Myometrial cell (primary cell): ENCODE results near the gene IFNA17. TPM values are rescaled to one million over a fixed set of nuclear protein-coding genes. Genes with fewer than 3 reads are reported as not detected.

ENCODE experiments used
- total RNA-seq: library from RNA; depleted of rRNA; stranded (reverse); fragments of >200 nt; gene quantifications from 2 replicates; pipeline ENCODE4 v1.2.3, GENCODE V29; 2015

IFNA17 gene
- total RNA-seq = not detected in 2 replicates

GRCh38 chr9:21228122-21228521 is at the start of gene IFNA17:
TSS of gene IFNA17 (minus strand) at chr9:21228222. CDS start at chr9:21228173, 49 bp downstream.

GRCh38 chr9:21239911-21240310 is 11.9 kb upstream of the IFNA17 start, which contains the start of gene IFNA14:
TSS of gene IFNA14 (minus strand) at chr9:21240005. CDS start at chr9:21239935, 70 bp downstream.

GRCh38 chr9:21217211-21217610 is 10.8 kb downstream of the IFNA17 start, which contains the start of gene IFNA16:
TSS of gene IFNA16 (minus strand) at chr9:21217311. CDS start at chr9:21217305, 6 bp downstream.

GRCh38 chr9:21207043-21207442 is 21.0 kb downstream of the IFNA17 start, which contains the start of gene IFNA10:
TSS of gene IFNA10 (minus strand) at chr9:21207143. CDS start at chr9:21207097, 46 bp downstream.

GRCh38 chr9:21202105-21202504 is 25.9 kb downstream of the IFNA17 start, which contains the start of gene IFNA7:
TSS of gene IFNA7 (minus strand) at chr9:21202205. CDS start at chr9:21202165, 40 bp downstream.

GRCh38 chr9:21187487-21187886 is 40.5 kb downstream of the IFNA17 start, which contains the start of gene IFNA4:
TSS of gene IFNA4 (minus strand) at chr9:21187587. CDS start at chr9:21187531, 56 bp downstream.

Other genes with a start within 250 kb of the IFNA17 start
- gene HACD4, start 196.6 kb downstream of the IFNA17 start, total RNA-seq = 9.0 and 13.0 TPM in 2 replicates
- not detected in 2 replicates for gene IFNB1, start 150.3 kb downstream of the IFNA17 start, total RNA-seq
- not detected in 2 replicates for gene IFNW1, start 86.4 kb downstream of the IFNA17 start, total RNA-seq
- not detected in 2 replicates for gene IFNA21, start 61.6 kb downstream of the IFNA17 start, total RNA-seq
- gene IFNA4, start 40.6 kb downstream of the IFNA17 start, total RNA-seq = not detected in 2 replicates
- gene IFNA7, start 26.0 kb downstream of the IFNA17 start, total RNA-seq = not detected in 2 replicates
- gene IFNA10, start 21.1 kb downstream of the IFNA17 start, total RNA-seq = not detected in 2 replicates
- gene IFNA16, start 10.9 kb downstream of the IFNA17 start, total RNA-seq = not detected in 2 replicates
- gene IFNA14, start 11.8 kb upstream of the IFNA17 start, total RNA-seq = not detected in 2 replicates
- gene IFNA5, start 77.1 kb upstream of the IFNA17 start, total RNA-seq = not detected in 2 replicates
- gene KLHL9, start 107.2 kb upstream of the IFNA17 start, total RNA-seq = 22.5 and 29.8 TPM in 2 replicates
- gene IFNA6, start 122.7 kb upstream of the IFNA17 start, total RNA-seq = not detected in 2 replicates
- not detected in 2 replicates for gene IFNA13, start 139.8 kb upstream of the IFNA17 start, total RNA-seq
- gene IFNA2, start 157.2 kb upstream of the IFNA17 start, total RNA-seq = not detected in 2 replicates
- not detected in 2 replicates for gene IFNA8, start 180.9 kb upstream of the IFNA17 start, total RNA-seq
- gene IFNA1, start 212.2 kb upstream of the IFNA17 start, total RNA-seq = not detected in 2 replicates